ENCODE results near the gene SLC6A17.

Gene SLC6A17

GRCh38 chr1:110241516-110241915 lies 91.2 kb downstream of the SLC6A17 start:
- H3K4me1 Mint-ChIP-seq: peaks cover 24% of the 10 kb centered on the region
- H3K9me3 Mint-ChIP-seq: no peaks in the 10 kb centered on the region
- TF ChIP-seq CTCF (IDR thresholded peaks at IDR 0.05): no peak
- no peak overlapping the region for H3K27ac Mint-ChIP-seq
- DNase-seq: no peak
- H3K27me3 Mint-ChIP-seq (ENCODE audit: low read depth, poor library complexity): peaks cover 35% of the 10 kb centered on the region
- H3K4me3 Mint-ChIP-seq: no peak overlapping the region
- H3K36me3 Mint-ChIP-seq (ENCODE audit: low read depth): no peaks in the 10 kb centered on the region

- Mint-ChIP-seq H3K4me3 (no peak overlapping the region), H3K36me3 (ENCODE audit: low read depth) (no peaks in the 10 kb centered on the region), H3K27ac (no peak overlapping the region), H3K27me3 (ENCODE audit: low read depth, poor library complexity) (peaks cover 38% of the 10 kb centered on the region), H3K9me3 (no peaks in the 10 kb centered on the region), H3K4me1 (peaks cover 28% of the 10 kb centered on the region)
- TF ChIP-seq CTCF (IDR thresholded peaks at IDR 0.05): no peak
- DNase-seq: no peak
These were observed 91.8 kb downstream of the SLC6A17 start for GRCh38 chr1:110242062-110242461.

GRCh38 chr1:110242731-110243130 lies 92.4 kb downstream of the SLC6A17 start:
- no peak for TF ChIP-seq CTCF (IDR thresholded peaks at IDR 0.05)
- Mint-ChIP-seq H3K27ac (no peak overlapping the region), H3K4me3 (no peak overlapping the region), H3K36me3 (ENCODE audit: low read depth) (no peaks in the 10 kb centered on the region), H3K27me3 (ENCODE audit: low read depth, poor library complexity) (peaks cover 38% of the 10 kb centered on the region), H3K4me1 (peaks cover 28% of the 10 kb centered on the region), H3K9me3 (no peaks in the 10 kb centered on the region)
- DNase-seq: no peak

GRCh38 chr1:110243146-110243545 lies 92.9 kb downstream of the SLC6A17 start:
- Mint-ChIP-seq H3K27me3 (ENCODE audit: low read depth, poor library complexity) (peaks cover 37% of the 10 kb centered on the region), H3K27ac (no peak overlapping the region), H3K4me3 (no peak overlapping the region), H3K4me1 (peaks cover 28% of the 10 kb centered on the region), H3K36me3 (ENCODE audit: low read depth) (no peaks in the 10 kb centered on the region), H3K9me3 (no peaks in the 10 kb centered on the region)
- TF ChIP-seq CTCF (IDR thresholded peaks at IDR 0.05): no peak
- no peak for DNase-seq

GRCh38 chr1:110243574-110243973 lies 93.3 kb downstream of the SLC6A17 start:
- peaks cover 33% of the 10 kb centered on the region for H3K27me3 Mint-ChIP-seq (ENCODE audit: low read depth, poor library complexity)
- no peak overlapping the region for H3K4me3 Mint-ChIP-seq

More at GRCh38 chr1:110243574-110243973, 93.3 kb downstream of the SLC6A17 start:
- DNase-seq: peak; percentile 22
- no peak for TF ChIP-seq CTCF (IDR thresholded peaks at IDR 0.05)
- no peak overlapping the region for H3K27ac Mint-ChIP-seq
- H3K36me3 Mint-ChIP-seq (ENCODE audit: low read depth): no peaks in the 10 kb centered on the region
- peaks cover 28% of the 10 kb centered on the region for H3K4me1 Mint-ChIP-seq
- no peaks in the 10 kb centered on the region for H3K9me3 Mint-ChIP-seq
